IMR-90 (cell line): ENCODE data around the gene ENAM. TPM values are rescaled to one million over a fixed set of nuclear protein-coding genes. Genes with fewer than 3 reads are reported as not detected.

ENCODE experiments used
- ATAC-seq: fragments of 200-7000 bp; cut with Tn5 transposase; 2 replicates; pipeline ENCODE4 v1.9.1; 2020; ENCODE audit warnings: low read depth, mild to moderate bottlenecking, moderate library complexity
- BruUV-seq: library from RNA; stranded (reverse); fragments of 400-500 nt; replicated peaks from 2 replicates; lab custom pipeline; 2021; lab: Mats Ljungman, UMichigan
- CTCF ChIA-PET: fragments of 300-600 bp; formaldehyde crosslinking; extraction: SDS; loops from one replicate; lab custom pipeline; 2021; ENCODE audit warnings: antibody characterized with exemption; lab: Yijun Ruan, JAX
- POLR2A ChIA-PET: fragments of 300-600 bp; sonication (Branson Sonifier 250); formaldehyde crosslinking; loops from one replicate; lab custom pipeline; 2022; ENCODE audit warnings: antibody characterized with exemption; ENCODE audit not compliant: unreplicated experiment; lab: Charles Lee
- DNase-seq: peaks from one replicate; pipeline ENCODE4 v3.0.0; 2013
- H2AFZ ChIP-seq: replicated peaks from 2 replicates; pipeline ENCODE3; 2013; ENCODE audit warnings: low read length, mild to moderate bottlenecking; ENCODE audit not compliant: poor library complexity
- H2AK5ac ChIP-seq: 2 replicates; pipeline ENCODE4 v1.6.1; 2013; ENCODE audit warnings: low read depth, low read length, inconsistent platforms
- H2AK9ac ChIP-seq: replicated peaks from 2 replicates; pipeline ENCODE3; 2013; ENCODE audit warnings: mild to moderate bottlenecking, low read depth, low read length, moderate library complexity; ENCODE audit not compliant: poor library complexity
- H2BK120ac ChIP-seq: 2 replicates; pipeline ENCODE4 v1.6.1; 2013; ENCODE audit warnings: low read depth, low read length, inconsistent platforms
- H2BK15ac ChIP-seq: 3 replicates; pipeline ENCODE4 v1.6.1; 2013; ENCODE audit warnings: low read depth, low read length, inconsistent platforms
- H2BK20ac ChIP-seq: 2 replicates; pipeline ENCODE4 v1.6.1; 2013; ENCODE audit warnings: low read depth, mild to moderate bottlenecking, inconsistent platforms, low read length, moderate library complexity
- H2BK5ac ChIP-seq: 2 replicates; pipeline ENCODE4 v1.6.1; 2013; ENCODE audit warnings: mild to moderate bottlenecking, low read depth, low read length, inconsistent platforms; ENCODE audit not compliant: poor library complexity, severe bottlenecking
- H3K14ac ChIP-seq: replicated peaks from 2 replicates; pipeline ENCODE4 v1.6.1; 2013; ENCODE audit warnings: low read depth, low read length, inconsistent platforms
- H3K18ac ChIP-seq: 2 replicates; pipeline ENCODE4 v1.6.1; 2013; ENCODE audit warnings: low read depth, low read length, control low read depth
- H3K23ac ChIP-seq: 2 replicates; pipeline ENCODE4 v1.6.1; 2013; ENCODE audit warnings: low read depth, low read length, inconsistent platforms
- H3K27ac ChIP-seq: 2 replicates; pipeline ENCODE4 v1.5.1; 2013; ENCODE audit warnings: mild to moderate bottlenecking, control low read depth, low read length; ENCODE audit not compliant: insufficient read depth
- H3K27me3 ChIP-seq: 2 replicates; pipeline ENCODE4 v1.6.1; 2013; ENCODE audit warnings: low read length; ENCODE audit not compliant: control insufficient read depth, insufficient read depth
- H3K36me3 ChIP-seq: 2 replicates; pipeline ENCODE4 v1.6.1; 2013; ENCODE audit warnings: low read length, mixed read lengths; ENCODE audit not compliant: control insufficient read depth, insufficient read depth
- H3K4ac ChIP-seq: 2 replicates; pipeline ENCODE4 v1.6.1; 2013; ENCODE audit warnings: low read depth, low read length, inconsistent platforms
- H3K4me1 ChIP-seq: 2 replicates; pipeline ENCODE4 v1.6.1; 2013; ENCODE audit warnings: low read length, mixed read lengths; ENCODE audit not compliant: control insufficient read depth, insufficient read depth
- H3K4me2 ChIP-seq: 2 replicates; pipeline ENCODE4 v1.6.1; 2013; ENCODE audit warnings: low read depth, mild to moderate bottlenecking, control low read depth, low read length, moderate library complexity
- H3K4me3 ChIP-seq: 2 replicates; pipeline ENCODE4 v1.5.1; 2013; ENCODE audit warnings: low read depth, mild to moderate bottlenecking, control low read depth, low read length, moderate library complexity; ENCODE audit not compliant: insufficient read depth
- H3K56ac ChIP-seq: 2 replicates; pipeline ENCODE4 v1.6.1; 2013; ENCODE audit warnings: low read length, inconsistent platforms; ENCODE audit not compliant: insufficient read depth; ENCODE audit errors: extremely low read depth
- H3K79me1 ChIP-seq, 2 experiments: 2 replicates each; pipeline ENCODE4 v1.6.1; 2013; ENCODE audit warnings: low read length in 2 of 2, inconsistent platforms in 1 of 2, low read depth in 1 of 2
- H3K9ac ChIP-seq: 2 replicates; pipeline ENCODE4 v1.6.1; 2013; ENCODE audit warnings: low read depth, low read length, control low read depth
- H3K9me1 ChIP-seq: 2 replicates; pipeline ENCODE4 v1.6.1; 2013; ENCODE audit warnings: low read length, inconsistent platforms; ENCODE audit not compliant: insufficient read depth
- H3K9me3 ChIP-seq: 2 replicates; pipeline ENCODE4 v1.6.1; 2013; ENCODE audit warnings: low read length; ENCODE audit not compliant: control insufficient read depth, insufficient read depth
- H4K20me1 ChIP-seq: 2 replicates; pipeline ENCODE4 v1.6.1; 2013; ENCODE audit warnings: low read length, inconsistent platforms; ENCODE audit not compliant: insufficient read depth
- H4K5ac ChIP-seq: 2 replicates; pipeline ENCODE4 v1.6.1; 2013; ENCODE audit warnings: mild to moderate bottlenecking, low read depth, low read length, control low read depth
- H4K8ac ChIP-seq, 2 experiments: 2 replicates each; pipeline ENCODE4 v1.6.1; 2013; ENCODE audit warnings: low read depth in 2 of 2, low read length in 2 of 2, control low read depth in 1 of 2, inconsistent platforms in 1 of 2
- H4K91ac ChIP-seq: 2 replicates; pipeline ENCODE4 v1.6.1; 2013; ENCODE audit warnings: low read depth, low read length, inconsistent platforms; ENCODE audit not compliant: insufficient read depth
- BHLHE40 ChIP-seq: fragments of 150-350 bp; IDR thresholded peaks from 2 replicates; pipeline ENCODE4 v1.6.1; 2016; ENCODE audit warnings: mild to moderate bottlenecking, low read depth, low read length
- CEBPB ChIP-seq: IDR thresholded peaks from 2 replicates; pipeline ENCODE4 v1.6.1; 2012; ENCODE audit warnings: low read depth, low read length, improper control_type of control experiment
- CHD1 ChIP-seq: IDR thresholded peaks from 2 replicates; pipeline ENCODE4 v1.6.1; 2012; ENCODE audit warnings: low read depth, low read length, improper control_type of control experiment
- FOS ChIP-seq: fragments of 150-350 bp; IDR thresholded peaks from 2 replicates; pipeline ENCODE4 v1.6.1; 2016; ENCODE audit warnings: low read depth, low read length
- MAFK ChIP-seq: IDR thresholded peaks from 2 replicates; pipeline ENCODE4 v1.6.1; 2012; ENCODE audit warnings: low read depth, low read length, improper control_type of control experiment
- MXI1 ChIP-seq: IDR thresholded peaks from 2 replicates; pipeline ENCODE4 v1.6.1; 2012; ENCODE audit warnings: low read depth, mild to moderate bottlenecking, low read length, moderate library complexity, borderline replicate concordance
- NFE2L2 ChIP-seq: fragments of 150-350 bp; IDR thresholded peaks from 2 replicates; pipeline ENCODE4 v1.6.1; 2016; ENCODE audit warnings: low read depth, mild to moderate bottlenecking, low read length
- POLR2A ChIP-seq: IDR thresholded peaks from 2 replicates; pipeline ENCODE4 v1.6.1; 2012; ENCODE audit warnings: mild to moderate bottlenecking, low read depth, low read length
- RAD21 ChIP-seq: IDR thresholded peaks from 2 replicates; pipeline ENCODE4 v1.6.1; 2012; ENCODE audit warnings: low read length, improper control_type of control experiment
- RCOR1 ChIP-seq: IDR thresholded peaks from 2 replicates; pipeline ENCODE4 v1.6.1; 2012; ENCODE audit warnings: mild to moderate bottlenecking, low read length, improper control_type of control experiment; ENCODE audit not compliant: insufficient replicate concordance
- RFX5 ChIP-seq: IDR thresholded peaks from 2 replicates; pipeline ENCODE4 v1.8.0; 2012; ENCODE audit warnings: low read depth, mild to moderate bottlenecking, low read length, moderate library complexity
- SMC3 ChIP-seq: fragments of 150-350 bp; IDR thresholded peaks from 2 replicates; pipeline ENCODE4 v1.6.1; 2016; ENCODE audit warnings: low read depth, mild to moderate bottlenecking, antibody characterized with exemption, low read length, moderate library complexity
- WGBS, 2 experiments: methylation state at CpG; one replicate each; pipeline versions ENCODE4 v1.1.5 to v1.1.7; 2013; ENCODE audit warnings: missing lambda C conversion rate in 2 of 2; ENCODE audit not compliant: insufficient read length in 1 of 2; ENCODE audit errors: extremely low coverage in 2 of 2; 5-methylcytosine and 5-hydroxymethylcytosine counted together
- dilution Hi-C: fragments of 300-500 bp; cut with HindIII; formaldehyde crosslinking; loops from one replicate; pipeline ENCODE4 v1.14.3; 2018; ENCODE audit warnings: low sequenced_read_pairs; ENCODE audit not compliant: unreplicated experiment
- in situ Hi-C: fragments of 300-500 bp; cut with MboI; formaldehyde crosslinking; loops from 3 replicates; pipeline ENCODE4 v1.14.3; 2019; ENCODE audit warnings: low sequenced_read_pairs, inconsistent platforms, mixed read lengths
- intact Hi-C: fragments of 100-400 bp; cut with micrococcal nuclease; formaldehyde crosslinking; loops from 2 replicates; pipeline ENCODE4 v1.10.0; 2022
- polyA plus RNA-seq, 3 experiments: library from polyadenylated mRNA; depleted of rRNA; stranded (reverse); fragments of >200 nt; gene quantifications; 2 replicates each; pipeline ENCODE4 v1.2.3, GENCODE V29; 2012; ENCODE audit warnings: low replicate concordance in 1 of 3
- total RNA-seq: library from RNA; depleted of rRNA; stranded (reverse); fragments of >200 nt; gene quantifications from 2 replicates; pipeline ENCODE4 v1.2.3, GENCODE V29; 2012
- TF ChIP-seq, protein P1 (sequence below): fragments of 150-350 bp; IDR thresholded peaks from 2 replicates; pipeline ENCODE4 v1.6.1; 2016; ENCODE audit warnings: low read depth, mild to moderate bottlenecking, low read length, moderate library complexity, borderline replicate concordance
- TF ChIP-seq, protein P2 (sequence below): fragments of 150-350 bp; IDR thresholded peaks from 2 replicates; pipeline ENCODE4 v1.6.1; 2017; ENCODE audit warnings: mild to moderate bottlenecking, antibody characterized with exemption, low read length, low read depth
- TF ChIP-seq, protein P3 (sequence below): conservative IDR thresholded peaks from 2 replicates; pipeline ENCODE4 v1.5.1; 2012; ENCODE audit warnings: mild to moderate bottlenecking, low read depth, low read length, improper control_type of control experiment

The ENAM gene
- total and polyA plus RNA-seq, 2 of the 4 experiments (the other 2 are of a cell fraction), result under 0.01 to 0.10 TPM

DNA sequence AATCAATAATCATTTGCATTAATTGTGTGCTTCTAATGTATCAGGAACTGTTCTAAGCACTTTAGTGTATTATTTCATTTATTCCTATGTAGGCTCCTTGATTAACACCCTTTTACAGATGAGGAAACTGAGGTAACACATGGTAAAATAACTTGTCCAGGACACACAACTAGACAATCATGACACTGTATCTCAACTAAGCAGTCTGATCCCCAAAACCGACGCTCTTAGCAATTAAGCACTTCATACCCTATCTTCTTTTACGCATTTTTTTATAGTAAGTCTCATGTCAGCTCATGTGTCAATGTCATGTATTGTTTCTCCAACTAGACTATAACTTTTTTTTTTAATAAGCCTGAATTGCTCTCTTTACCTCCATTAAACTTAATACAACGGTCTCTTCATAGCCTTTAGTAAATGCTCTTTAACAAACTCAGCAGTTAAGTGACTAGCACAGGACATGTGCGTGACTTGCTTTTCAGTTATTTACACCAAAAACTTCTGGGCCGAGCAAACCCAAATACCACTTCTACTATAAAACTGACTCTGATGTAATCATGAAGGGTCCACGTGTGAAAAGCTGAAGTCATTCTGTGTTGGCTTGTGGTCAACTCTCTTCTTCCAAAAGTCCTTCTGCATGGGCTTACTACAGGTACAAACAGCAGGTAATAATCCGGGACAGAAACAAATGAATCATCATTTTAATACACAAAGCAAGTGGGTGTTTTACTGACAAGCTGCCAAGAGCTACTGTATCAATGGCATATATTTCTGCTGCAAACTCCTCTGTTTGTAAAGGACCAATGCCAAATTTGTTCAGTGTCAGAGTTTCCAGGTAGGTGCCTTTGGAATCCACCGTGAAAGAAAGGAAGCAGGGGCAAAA, 44.4 kb upstream of the ENAM start:
- H3K4me2 ChIP-seq, result no peak overlapping the region
- BruUV-seq, result no TSS peak
- WGBS, 2 experiments, result 79% methylated on average over 2 of the region's 9 CpGs; no CpG with 5 or more reads in 1 of the 2 experiments
- H3K18ac ChIP-seq, result no peak overlapping the region
- no peak overlapping the region for H3K14ac ChIP-seq
- H3K4ac ChIP-seq, result no peak overlapping the region
- H2AK5ac ChIP-seq, result no peak overlapping the region
- ChIA-PET POLR2A (no interaction called here), CTCF (interaction anchor here (0.6 kb wide), 1 partner anchor 25 kb away, joined by 3 read pairs; no protein-coding TSS in a partner anchor)
- H4K20me1 ChIP-seq, result no peaks in the 10 kb centered on the region
- no peak overlapping the region for H3K4me3 ChIP-seq
- H4K8ac ChIP-seq, result no peak overlapping the region
- H3K36me3 ChIP-seq, result no peaks in the 10 kb centered on the region
- no peak overlapping the region for H2AFZ ChIP-seq
- H4K91ac ChIP-seq, result no peak overlapping the region
- no peaks in the 10 kb centered on the region for H3K9me1 ChIP-seq
- no peaks in the 10 kb centered on the region for H3K79me1 ChIP-seq
- DNase-seq (no peak), ATAC-seq (no peak)
- no peak overlapping the region for H2AK9ac ChIP-seq
- H2BK120ac ChIP-seq, result no peak overlapping the region
- dilution Hi-C loops, result no loop called here
- no peak overlapping the region for H2BK5ac ChIP-seq
- H3K27ac ChIP-seq, result no peak overlapping the region
- no peak overlapping the region for H2BK15ac ChIP-seq
- H3K23ac ChIP-seq, result no peak overlapping the region
- peaks cover 2% of the 10 kb centered on the region for H3K27me3 ChIP-seq
- no peaks in the 10 kb centered on the region for H3K9me3 ChIP-seq
- H3K9ac ChIP-seq, result no peak overlapping the region
- in situ Hi-C loops, result no loop called here
- H3K56ac ChIP-seq, result no peak overlapping the region
- H4K5ac ChIP-seq, result no peak overlapping the region
- intact Hi-C loops, result no loop called here
- no peaks in the 10 kb centered on the region for H3K4me1 ChIP-seq
- no peak overlapping the region for H2BK20ac ChIP-seq
- TF ChIP-seq RFX5 (no peak), MXI1 (no peak), BHLHE40 (no peak), NFE2L2 (no peak), CEBPB (no peak), SMC3 (no peak), POLR2A (no peak), RCOR1 (no peak), FOS (no peak), CHD1 (no peak), RAD21 (no peak), MAFK (no peak)
- TF ChIP-seq, protein P1, sequence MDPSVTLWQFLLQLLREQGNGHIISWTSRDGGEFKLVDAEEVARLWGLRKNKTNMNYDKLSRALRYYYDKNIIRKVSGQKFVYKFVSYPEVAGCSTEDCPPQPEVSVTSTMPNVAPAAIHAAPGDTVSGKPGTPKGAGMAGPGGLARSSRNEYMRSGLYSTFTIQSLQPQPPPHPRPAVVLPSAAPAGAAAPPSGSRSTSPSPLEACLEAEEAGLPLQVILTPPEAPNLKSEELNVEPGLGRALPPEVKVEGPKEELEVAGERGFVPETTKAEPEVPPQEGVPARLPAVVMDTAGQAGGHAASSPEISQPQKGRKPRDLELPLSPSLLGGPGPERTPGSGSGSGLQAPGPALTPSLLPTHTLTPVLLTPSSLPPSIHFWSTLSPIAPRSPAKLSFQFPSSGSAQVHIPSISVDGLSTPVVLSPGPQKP, result no peak
- TF ChIP-seq, protein P2, sequence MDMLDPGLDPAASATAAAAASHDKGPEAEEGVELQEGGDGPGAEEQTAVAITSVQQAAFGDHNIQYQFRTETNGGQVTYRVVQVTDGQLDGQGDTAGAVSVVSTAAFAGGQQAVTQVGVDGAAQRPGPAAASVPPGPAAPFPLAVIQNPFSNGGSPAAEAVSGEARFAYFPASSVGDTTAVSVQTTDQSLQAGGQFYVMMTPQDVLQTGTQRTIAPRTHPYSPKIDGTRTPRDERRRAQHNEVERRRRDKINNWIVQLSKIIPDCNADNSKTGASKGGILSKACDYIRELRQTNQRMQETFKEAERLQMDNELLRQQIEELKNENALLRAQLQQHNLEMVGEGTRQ, result no peak
- TF ChIP-seq, protein P3, sequence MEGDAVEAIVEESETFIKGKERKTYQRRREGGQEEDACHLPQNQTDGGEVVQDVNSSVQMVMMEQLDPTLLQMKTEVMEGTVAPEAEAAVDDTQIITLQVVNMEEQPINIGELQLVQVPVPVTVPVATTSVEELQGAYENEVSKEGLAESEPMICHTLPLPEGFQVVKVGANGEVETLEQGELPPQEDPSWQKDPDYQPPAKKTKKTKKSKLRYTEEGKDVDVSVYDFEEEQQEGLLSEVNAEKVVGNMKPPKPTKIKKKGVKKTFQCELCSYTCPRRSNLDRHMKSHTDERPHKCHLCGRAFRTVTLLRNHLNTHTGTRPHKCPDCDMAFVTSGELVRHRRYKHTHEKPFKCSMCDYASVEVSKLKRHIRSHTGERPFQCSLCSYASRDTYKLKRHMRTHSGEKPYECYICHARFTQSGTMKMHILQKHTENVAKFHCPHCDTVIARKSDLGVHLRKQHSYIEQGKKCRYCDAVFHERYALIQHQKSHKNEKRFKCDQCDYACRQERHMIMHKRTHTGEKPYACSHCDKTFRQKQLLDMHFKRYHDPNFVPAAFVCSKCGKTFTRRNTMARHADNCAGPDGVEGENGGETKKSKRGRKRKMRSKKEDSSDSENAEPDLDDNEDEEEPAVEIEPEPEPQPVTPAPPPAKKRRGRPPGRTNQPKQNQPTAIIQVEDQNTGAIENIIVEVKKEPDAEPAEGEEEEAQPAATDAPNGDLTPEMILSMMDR, result no peak
